HG02840 (cell line): ENCODE measurements around the gene ZKSCAN8.
"Not testable (repeated sequence)": the region's sequence is repeated elsewhere in the genome, so short reads cannot be mapped to it uniquely, and the experiment has no call there.

Experiments used
- ATAC-seq: cut with Tn5 transposase; IDR thresholded peaks from one replicate; pipeline ENCODE4 v1.9.1; 2021; ENCODE audit warnings: mild to moderate bottlenecking, moderate library complexity, moderate number of reproducible peaks; ENCODE audit not compliant: unreplicated experiment, low FRiP score

ZKSCAN8 gene

GRCh38 chr6:28141500-28142329 lies at the start of gene ZKSCAN8:
TSS of gene ZKSCAN8 (plus strand) at chr6:28141883. CDS start at chr6:28148408, 6,525 bp downstream.
- peak; percentile 75 for ATAC-seq

- ATAC-seq, result not testable (repeated sequence)
Measured at GRCh38 chr6:28102222-28102621, 39.5 kb upstream of the ZKSCAN8 start.

DNA sequence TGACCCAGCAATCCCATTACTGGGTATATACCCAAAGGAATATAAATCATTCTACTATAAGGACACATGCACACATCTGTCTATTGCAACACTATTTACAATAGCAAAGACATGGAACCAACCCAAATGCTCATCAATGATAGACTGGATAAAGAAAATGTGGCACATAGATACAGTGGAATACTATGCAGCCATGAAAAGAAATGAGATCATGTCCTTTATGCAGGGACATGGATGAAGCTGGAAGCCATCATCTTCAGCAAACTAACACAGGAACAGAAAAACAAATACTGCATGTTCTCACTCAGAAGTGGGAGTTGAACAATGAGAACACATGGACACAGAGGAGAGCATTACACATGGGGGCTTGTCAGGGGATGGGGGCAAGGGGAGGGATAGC lies 39.0 kb upstream of the ZKSCAN8 start:
- ATAC-seq, result not testable (repeated sequence)

GRCh38 chr6:28104392-28105244 lies 37.1 kb upstream of the ZKSCAN8 start:
- peak; percentile 98 for ATAC-seq

GRCh38 chr6:28105245-28105639 lies 36.4 kb upstream of the ZKSCAN8 start:
- ATAC-seq, result no peak

GRCh38 chr6:28107506-28107905 lies 34.2 kb upstream of the ZKSCAN8 start:
- no peak for ATAC-seq

DNA sequence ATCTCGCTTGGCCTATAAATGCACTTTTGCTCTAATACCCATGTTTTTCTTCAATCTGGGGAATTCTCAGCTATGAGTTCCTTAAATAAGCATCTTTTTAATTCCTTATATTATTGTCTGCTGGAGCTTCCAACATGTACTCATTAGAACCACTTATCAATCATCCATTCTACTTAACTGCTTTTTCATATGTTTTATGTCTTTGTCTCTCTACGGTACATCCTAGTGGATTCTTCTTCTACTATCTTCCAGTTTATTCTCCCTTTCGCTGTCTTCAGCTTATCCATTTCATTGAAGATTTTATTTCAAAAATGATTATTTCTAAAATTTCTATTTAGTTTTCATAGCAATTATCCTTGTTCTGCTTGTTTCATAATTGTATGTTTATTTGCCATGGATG lies 29.7 kb upstream of the ZKSCAN8 start:
- ATAC-seq, result no peak

DNA sequence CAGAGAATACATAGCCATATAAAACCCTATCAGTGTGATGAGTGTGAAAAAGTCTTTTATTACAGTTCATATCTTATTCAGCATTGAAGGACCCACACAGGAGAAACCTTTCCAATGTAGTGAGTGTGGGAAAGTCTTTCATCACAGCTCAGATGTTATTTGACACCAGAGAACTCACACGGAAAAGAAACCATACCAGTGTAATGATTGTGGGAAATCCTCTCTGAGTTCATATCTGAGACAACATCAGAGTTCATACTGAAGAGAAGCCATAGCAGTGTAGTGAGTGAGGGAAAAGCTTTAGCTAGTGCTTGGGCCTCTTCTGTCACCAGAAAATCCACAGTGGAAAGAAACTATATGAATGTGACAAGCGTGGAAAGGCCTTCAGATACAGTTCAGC lies 25.9 kb upstream of the ZKSCAN8 start:
- no peak for ATAC-seq

GRCh38 chr6:28117386-28118050 lies 24.2 kb upstream of the ZKSCAN8 start:
- ATAC-seq, result no peak

GRCh38 chr6:28118217-28118616 lies 23.5 kb upstream of the ZKSCAN8 start:
- ATAC-seq, result no peak

DNA sequence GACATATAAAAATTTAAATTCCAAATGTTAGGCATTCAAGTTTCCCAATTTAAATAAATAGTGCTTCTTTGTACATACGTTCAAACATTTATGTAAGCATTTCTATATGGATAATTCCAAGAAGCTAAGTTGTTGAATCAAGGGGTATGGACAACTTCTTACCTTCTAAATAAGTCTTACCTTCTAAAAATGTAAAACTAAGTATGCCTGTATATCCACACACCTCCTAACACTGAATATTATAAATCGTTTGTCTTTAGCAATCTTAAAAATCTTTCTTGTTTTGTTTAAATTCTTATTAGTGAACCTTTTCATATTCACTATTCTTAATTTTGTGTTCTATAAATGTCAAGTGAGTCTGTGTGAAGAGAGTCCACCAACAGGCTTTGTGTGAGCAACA lies 19.8 kb upstream of the ZKSCAN8 start:
- ATAC-seq, result no peak

DNA sequence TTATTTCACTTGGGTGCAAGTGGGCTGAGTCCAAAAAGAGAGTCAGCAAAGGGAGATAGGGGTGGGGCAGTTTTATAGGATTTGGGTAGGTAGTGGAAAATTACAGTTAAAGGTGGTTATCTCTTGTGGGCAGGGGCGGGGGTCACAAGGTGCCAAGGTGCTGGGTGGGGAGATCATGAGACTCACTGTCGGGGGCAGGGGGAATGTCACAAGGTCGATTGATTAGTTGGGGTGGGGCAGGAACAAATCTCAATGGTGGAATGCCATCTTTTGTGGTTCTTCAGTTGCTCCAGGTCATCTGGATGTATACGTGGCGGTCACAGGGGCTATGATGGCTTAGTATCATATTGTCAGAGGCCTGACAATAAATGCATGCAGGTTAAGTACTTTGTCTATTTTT lies 19.4 kb upstream of the ZKSCAN8 start:
- ATAC-seq, result not testable (repeated sequence)

- peak; percentile 97 for ATAC-seq
Measured at GRCh38 chr6:28124350-28124970, 17.2 kb upstream of the ZKSCAN8 start, which contains the start of gene ZSCAN16. TSS of gene ZSCAN16 (plus strand) at chr6:28124609. CDS start at chr6:28125444, 835 bp downstream.

GRCh38 chr6:28124971-28125353 lies 16.7 kb upstream of the ZKSCAN8 start:
- ATAC-seq, result no peak

DNA sequence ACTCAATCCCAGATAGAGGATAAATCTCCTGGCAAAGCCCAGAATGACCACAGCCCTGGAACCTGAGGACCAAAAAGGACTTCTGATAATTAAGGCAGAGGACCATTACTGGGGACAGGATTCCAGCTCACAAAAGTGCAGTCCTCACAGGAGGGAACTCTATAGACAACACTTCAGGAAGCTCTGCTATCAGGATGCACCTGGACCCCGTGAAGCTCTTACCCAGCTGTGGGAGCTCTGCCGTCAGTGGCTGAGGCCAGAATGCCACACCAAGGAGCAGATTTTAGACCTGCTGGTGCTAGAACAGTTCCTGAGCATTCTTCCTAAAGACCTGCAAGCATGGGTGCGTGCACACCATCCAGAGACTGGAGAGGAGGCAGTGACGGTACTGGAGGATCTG lies 16.3 kb upstream of the ZKSCAN8 start:
- ATAC-seq, result no peak

DNA sequence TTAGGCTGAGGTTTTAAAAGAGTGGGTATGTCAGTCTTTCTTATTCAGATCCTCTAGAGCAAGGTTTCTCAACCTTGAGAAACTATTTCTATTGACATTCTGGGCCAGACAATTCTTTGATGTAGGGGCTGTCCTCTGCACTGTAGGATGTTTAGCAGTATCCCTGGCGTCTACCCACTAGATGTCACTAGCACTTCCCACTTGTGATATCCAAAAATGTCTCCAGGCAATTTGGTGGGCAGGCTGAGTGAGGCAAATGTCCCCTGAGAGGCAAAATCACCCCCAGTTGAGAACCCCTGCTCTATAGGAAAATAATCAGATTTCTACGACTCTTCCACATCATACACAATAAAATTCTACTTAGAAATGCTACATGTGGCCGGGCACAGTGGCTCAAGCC lies 7.7 kb upstream of the ZKSCAN8 start:
- no peak for ATAC-seq

DNA sequence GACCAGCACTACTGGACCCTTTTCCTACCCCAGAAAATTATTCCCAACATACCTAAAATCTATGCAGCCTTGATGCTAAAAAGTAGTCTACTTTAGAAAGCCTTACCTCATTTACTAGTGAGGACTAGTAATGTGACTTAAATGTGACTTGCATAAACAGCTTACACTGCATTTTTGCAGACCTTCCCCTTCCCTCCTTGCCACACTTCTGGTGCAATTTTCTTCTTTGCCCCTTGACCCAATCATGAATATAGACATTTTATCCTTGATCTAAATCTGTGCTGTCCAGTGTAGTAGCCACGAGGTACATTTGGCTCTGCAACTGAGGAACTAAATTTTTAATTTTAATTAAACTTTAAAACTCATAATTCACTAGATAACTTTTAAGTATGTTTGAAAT lies 7.0 kb upstream of the ZKSCAN8 start:
- ATAC-seq, result no peak

DNA sequence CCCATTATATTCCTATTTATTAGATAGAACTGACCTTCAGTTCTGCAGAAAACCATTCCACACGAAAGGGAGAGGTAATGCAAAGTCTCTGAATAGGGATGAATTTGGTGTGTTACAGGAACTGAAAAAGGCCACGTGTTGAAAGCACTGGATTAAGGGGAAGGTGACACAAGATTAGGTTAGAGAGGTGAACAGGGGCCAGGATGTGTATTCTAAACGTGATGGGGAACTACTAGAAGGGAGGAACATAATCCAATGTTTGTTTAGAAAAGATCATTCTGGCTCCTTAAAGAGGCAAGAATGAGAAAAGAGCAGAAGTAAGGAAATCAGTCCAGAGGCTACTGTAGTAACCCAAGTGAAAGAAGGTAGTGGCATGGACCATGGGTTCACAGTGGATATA lies 6.3 kb upstream of the ZKSCAN8 start:
- ATAC-seq, result no peak

DNA sequence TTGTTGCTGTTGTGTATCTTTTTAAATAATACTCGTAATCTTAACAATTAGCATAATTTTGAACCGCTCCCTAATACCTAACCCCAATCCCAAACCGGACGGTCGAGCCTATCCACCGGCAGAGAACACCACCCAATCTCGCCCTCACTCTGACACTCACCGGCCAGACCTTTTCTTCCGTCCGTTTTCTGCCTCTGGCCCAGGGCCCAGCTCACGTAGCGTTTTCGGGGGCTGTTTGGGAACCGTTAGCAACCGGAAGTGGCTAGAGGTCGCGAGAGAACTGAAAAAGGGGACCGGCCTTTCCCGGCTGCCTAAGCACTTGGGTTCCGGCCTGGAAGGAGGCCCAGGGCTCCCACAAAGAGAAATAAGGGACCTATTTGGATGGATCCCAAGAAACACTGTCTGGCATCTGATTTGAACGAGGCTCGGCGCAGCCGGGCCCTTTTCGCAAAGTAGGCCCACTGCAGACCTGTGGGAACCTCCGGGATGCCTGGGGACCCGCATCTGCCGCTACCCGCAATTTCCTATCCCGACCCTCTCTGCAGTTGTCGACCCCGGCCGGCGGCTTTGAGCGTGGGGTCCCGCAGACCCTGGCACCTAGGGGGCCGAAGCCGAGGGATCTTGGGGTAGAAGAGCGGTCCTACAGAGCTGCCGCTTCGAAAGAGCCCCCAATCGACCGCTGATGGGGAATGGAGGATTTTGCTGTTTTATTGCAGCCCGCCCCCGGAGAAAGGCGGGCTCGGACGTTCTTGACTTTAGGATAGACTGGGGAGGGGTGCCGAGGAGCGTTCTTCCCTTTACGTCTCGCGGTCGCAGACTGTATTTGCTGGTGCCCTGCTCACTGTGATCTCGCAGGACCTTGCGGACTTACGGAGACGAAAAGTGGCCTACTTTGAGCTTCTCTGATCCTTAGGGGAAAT lies 4.8 kb upstream of the ZKSCAN8 start:
- ATAC-seq, result no peak
